ENCODE measurements around the gene MFF. TPM values are rescaled to one million over a fixed set of nuclear protein-coding genes. Genes with fewer than 3 reads are reported as not detected.
A peak's percentile ranks its signal among the peaks of the same experiment; 100 is the strongest.

The MFF gene, protein sequence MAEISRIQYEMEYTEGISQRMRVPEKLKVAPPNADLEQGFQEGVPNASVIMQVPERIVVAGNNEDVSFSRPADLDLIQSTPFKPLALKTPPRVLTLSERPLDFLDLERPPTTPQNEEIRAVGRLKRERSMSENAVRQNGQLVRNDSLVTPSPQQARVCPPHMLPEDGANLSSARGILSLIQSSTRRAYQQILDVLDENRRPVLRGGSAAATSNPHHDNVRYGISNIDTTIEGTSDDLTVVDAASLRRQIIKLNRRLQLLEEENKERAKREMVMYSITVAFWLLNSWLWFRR
- total RNA-seq = 10 to 100 TPM; 60.4 to 71.5 TPM
- long read RNA-seq, transcript MFF-201 (9 exons, 2,004 nt) = minor isoform, 16 of 66 reads
- long read RNA-seq, transcript MFF-205 (7 exons, 1,085 nt) = major isoform, 19 of 66 reads
- long read RNA-seq, partial matches to known transcripts = 0 of 66 reads
- long read RNA-seq, other reads (novel, unspliced or antisense) = 26 of 66 reads

- intact Hi-C loops (cut with DNase I, micrococcal nuclease) = no loop called here
These were observed at the start of gene MFF for GRCh38 chr2:227324995-227325838. MFF (plus strand) TSS chr2:227325251; CDS start chr2:227330666, 5,415 bp downstream.

GRCh38 chr2:227280895-227281294, 44.2 kb upstream of the MFF start:
- DNase-seq (no peak), ATAC-seq (no peak)
- intact Hi-C loops (cut with DNase I, micrococcal nuclease) = no loop called here

More at GRCh38 chr2:227324995-227325838, at the start of gene MFF:
- DNase-seq = peak; percentile 94 to 96
- ATAC-seq = peak; percentile 99

- DNase-seq (no peak), ATAC-seq (no peak)
- intact Hi-C loops (cut with DNase I, micrococcal nuclease) = no loop called here
These were observed 39.3 kb upstream of the MFF start for GRCh38 chr2:227285741-227286236.

- intact Hi-C loops (cut with DNase I, micrococcal nuclease) = no loop called here
- no peak for DNase-seq
- no peak for ATAC-seq
These were observed 37.3 kb upstream of the MFF start for GRCh38 chr2:227287771-227288170.

DNA sequence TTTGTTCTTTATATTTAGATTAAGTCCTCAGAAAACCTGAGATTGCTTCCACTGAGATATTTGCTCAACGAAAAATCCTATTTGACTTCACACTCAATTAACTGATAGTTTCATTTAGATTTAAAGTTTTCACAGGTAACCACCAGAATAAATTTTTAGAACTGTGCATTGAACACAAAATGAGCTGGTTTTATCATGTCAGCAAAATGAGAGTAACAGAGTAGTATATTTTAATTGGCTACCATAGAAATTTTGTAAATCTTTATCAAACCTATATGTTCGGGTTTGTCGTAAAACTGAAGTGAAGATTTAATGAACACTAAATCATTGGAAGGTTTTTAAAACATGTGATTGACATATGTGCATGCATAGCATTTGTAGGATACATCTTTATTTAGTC, 32.7 kb upstream of the MFF start:
- intact Hi-C loops (cut with DNase I, micrococcal nuclease) = no loop called here
- DNase-seq (no peak), ATAC-seq (no peak)

GRCh38 chr2:227293531-227293930, 31.5 kb upstream of the MFF start:
- no peak for DNase-seq
- intact Hi-C loops (cut with DNase I, micrococcal nuclease) = no loop called here
- no peak for ATAC-seq

- intact Hi-C loops (cut with DNase I, micrococcal nuclease) = no loop called here
- DNase-seq (no peak), ATAC-seq (no peak)
These were observed 29.2 kb upstream of the MFF start for GRCh38 chr2:227295806-227296205.

- DNase-seq (no peak), ATAC-seq (no peak)
- intact Hi-C loops (cut with DNase I, micrococcal nuclease) = no loop called here
These were observed 28.2 kb upstream of the MFF start for GRCh38 chr2:227296671-227297405.

- DNase-seq (no peak), ATAC-seq (no peak)
- intact Hi-C loops (cut with DNase I, micrococcal nuclease) = no loop called here
These were observed 23.5 kb upstream of the MFF start for GRCh38 chr2:227301523-227301922.

- DNase-seq (no peak), ATAC-seq (no peak)
- intact Hi-C loops (cut with DNase I, micrococcal nuclease) = no loop called here
These were observed 16.3 kb upstream of the MFF start for GRCh38 chr2:227308784-227309183.

DNA sequence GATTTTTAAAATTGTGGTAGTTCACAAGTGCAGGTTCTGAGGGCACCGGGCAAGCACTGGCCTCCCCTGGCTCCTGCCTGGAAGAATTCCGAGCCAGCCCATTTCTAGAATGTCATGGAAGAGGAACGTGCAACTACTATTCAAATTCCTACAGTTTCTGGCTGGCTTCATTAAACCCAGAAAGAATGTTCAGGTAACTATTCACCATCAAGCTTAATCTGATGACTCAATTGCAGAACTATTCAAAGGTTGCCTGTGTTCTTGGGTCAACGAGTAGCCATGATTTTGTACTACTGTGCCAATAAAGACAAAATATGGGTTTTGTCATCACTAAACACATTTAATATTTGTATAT, 14.3 kb upstream of the MFF start:
- no peak for ATAC-seq

GRCh38 chr2:227311861-227312506, 13.1 kb upstream of the MFF start:
- no peak for ATAC-seq
- DNase-seq = no peak
- intact Hi-C loops (cut with DNase I, micrococcal nuclease) = no loop called here

More for the DNA sequence above, 14.3 kb upstream of the MFF start:
- no peak for DNase-seq
- intact Hi-C loops (cut with DNase I, micrococcal nuclease) = no loop called here

GRCh38 chr2:227312579-227312978, 12.5 kb upstream of the MFF start:
- intact Hi-C loops (cut with DNase I, micrococcal nuclease) = no loop called here
- ATAC-seq (no peak), DNase-seq (no peak)

- ATAC-seq = no peak
- intact Hi-C loops (cut with DNase I, micrococcal nuclease) = no loop called here
- DNase-seq = no peak
These were observed 11.7 kb upstream of the MFF start for GRCh38 chr2:227313310-227313709.

- ATAC-seq (no peak), DNase-seq (no peak)
- intact Hi-C loops (cut with DNase I, micrococcal nuclease) = no loop called here
These were observed 7.2 kb upstream of the MFF start for GRCh38 chr2:227317834-227318233.

- ATAC-seq (no peak), DNase-seq (no peak)
- intact Hi-C loops (cut with DNase I, micrococcal nuclease) = no loop called here
These were observed 4.6 kb upstream of the MFF start for GRCh38 chr2:227320305-227321094.

DNA sequence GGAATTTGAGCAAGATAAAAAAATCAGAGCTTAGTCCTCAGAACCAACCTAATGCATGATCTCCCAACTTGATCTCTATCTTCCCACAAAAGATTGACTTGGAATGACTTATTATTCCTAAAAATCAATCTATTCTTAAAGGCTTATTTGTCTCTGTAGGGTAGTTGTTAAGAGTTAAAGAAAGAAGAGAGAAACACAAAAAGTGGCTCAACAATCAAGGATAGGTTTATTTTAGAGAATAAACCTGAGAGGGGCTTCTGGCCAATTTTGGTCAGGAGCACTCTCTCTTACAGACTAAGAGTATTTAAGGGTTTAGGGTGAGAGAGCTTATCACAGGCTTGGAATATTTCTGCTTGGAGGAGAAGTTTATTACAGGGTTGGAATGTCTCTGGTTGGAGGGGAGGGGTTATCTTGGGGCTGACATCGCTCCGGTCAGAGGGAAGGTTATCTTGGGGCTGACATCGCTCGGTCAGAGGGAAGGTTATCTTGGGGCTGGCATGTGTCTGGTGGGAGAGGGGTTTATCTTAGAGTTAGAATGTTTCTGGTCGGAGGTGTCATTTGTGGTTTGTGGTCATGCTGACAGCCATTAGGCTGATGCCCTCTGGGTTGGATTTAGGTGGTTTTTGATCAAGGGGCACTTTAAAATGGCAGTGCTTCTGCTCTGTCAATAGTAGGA, 2.4 kb upstream of the MFF start:
- no peak for ATAC-seq
- no peak for DNase-seq
- intact Hi-C loops (cut with DNase I, micrococcal nuclease) = no loop called here

All from left colon (tissue), 2 donors.